ENCODE data around the gene NUDT16L1. TPM values are rescaled to one million over a fixed set of nuclear protein-coding genes. Genes with fewer than 3 reads are reported as not detected.
"Not testable (repeated sequence)": the region's sequence is repeated elsewhere in the genome, so short reads cannot be mapped to it uniquely, and the experiment has no call there.

NUDT16L1 gene
- total RNA-seq, 1 experiment from 2014 or later, result 50.5 TPM

GRCh38 chr16:4728676-4729075 is 35.3 kb downstream of the NUDT16L1 start:
- H3K27me3 ChIP-seq (ENCODE audit: control insufficient read depth, insufficient read depth, low read length), result no peaks in the 10 kb centered on the region
- H3K4me3 ChIP-seq (ENCODE audit: insufficient read depth, low read depth, low read length), result no peak overlapping the region
- no peak for DNase-seq
- H3K36me3 ChIP-seq (replicated peaks; ENCODE audit: control insufficient read depth, insufficient read depth, low read length), result peaks cover 27% of the 10 kb centered on the region

- no peak overlapping the region for H3K4me3 ChIP-seq (ENCODE audit: insufficient read depth, low read depth, low read length)
- DNase-seq, result no peak
- H3K27me3 ChIP-seq (ENCODE audit: control insufficient read depth, insufficient read depth, low read length), result no peaks in the 10 kb centered on the region
- peaks cover 25% of the 10 kb centered on the region for H3K36me3 ChIP-seq (replicated peaks; ENCODE audit: control insufficient read depth, insufficient read depth, low read length)
Observed at GRCh38 chr16:4729876-4730275, 36.5 kb downstream of the NUDT16L1 start.

GRCh38 chr16:4733211-4733742 is 39.9 kb downstream of the NUDT16L1 start:
- H3K4me3 ChIP-seq (ENCODE audit: insufficient read depth, low read depth, low read length), result peak overlapping the region; percentile 93
- H3K36me3 ChIP-seq (replicated peaks; ENCODE audit: control insufficient read depth, insufficient read depth, low read length), result peaks cover 9% of the 10 kb centered on the region
- DNase-seq, result no peak
- H3K27me3 ChIP-seq (ENCODE audit: control insufficient read depth, insufficient read depth, low read length), result no peaks in the 10 kb centered on the region

- Histone ChIP-seq H3K4me3 (ENCODE audit: insufficient read depth, low read depth, low read length) (peak overlapping the region; percentile 93), H3K27me3 (ENCODE audit: control insufficient read depth, insufficient read depth, low read length) (no peaks in the 10 kb centered on the region), H3K36me3 (replicated peaks; ENCODE audit: control insufficient read depth, insufficient read depth, low read length) (peaks cover 6% of the 10 kb centered on the region)
- no peak for DNase-seq
Observed at GRCh38 chr16:4733747-4734062, 40.3 kb downstream of the NUDT16L1 start.

- peaks cover 3% of the 10 kb centered on the region for H3K36me3 ChIP-seq (replicated peaks; ENCODE audit: control insufficient read depth, insufficient read depth, low read length)
- peak; percentile 99 for DNase-seq
- peak within 1 kb of the TSS; percentile 93 for H3K4me3 ChIP-seq (ENCODE audit: insufficient read depth, low read depth, low read length)
- no peaks in the 10 kb centered on the region for H3K27me3 ChIP-seq (ENCODE audit: control insufficient read depth, insufficient read depth, low read length)
Observed at GRCh38 chr16:4734063-4734729, 40.8 kb downstream of the NUDT16L1 start, which contains the start of the genes ANKS3 and DNAAF8. Gene ANKS3, minus strand, starts transcription at chr16:4734271. Its CDS starts 4,122 bp downstream, at chr16:4730149. Gene DNAAF8, plus strand, starts transcription at chr16:4734537. Its CDS starts 1,978 bp downstream, at chr16:4736515.

GRCh38 chr16:4734730-4735535 is 41.6 kb downstream of the NUDT16L1 start:
- peak; percentile 98 for DNase-seq
- H3K4me3 ChIP-seq (ENCODE audit: insufficient read depth, low read depth, low read length), result peak overlapping the region; percentile 93
- no peaks in the 10 kb centered on the region for H3K27me3 ChIP-seq (ENCODE audit: control insufficient read depth, insufficient read depth, low read length)
- H3K36me3 ChIP-seq (replicated peaks; ENCODE audit: control insufficient read depth, insufficient read depth, low read length), result peaks cover 3% of the 10 kb centered on the region

GRCh38 chr16:4736546-4736945 is 43.2 kb downstream of the NUDT16L1 start:
- no peak overlapping the region for H3K4me3 ChIP-seq (ENCODE audit: insufficient read depth, low read depth, low read length)
- H3K27me3 ChIP-seq (ENCODE audit: control insufficient read depth, insufficient read depth, low read length), result no peaks in the 10 kb centered on the region
- no peak for DNase-seq
- no peaks in the 10 kb centered on the region for H3K36me3 ChIP-seq (replicated peaks; ENCODE audit: control insufficient read depth, insufficient read depth, low read length)

GRCh38 chr16:4737545-4737944 is 44.2 kb downstream of the NUDT16L1 start:
- no peak for DNase-seq
- H3K36me3 ChIP-seq (replicated peaks; ENCODE audit: control insufficient read depth, insufficient read depth, low read length), result no peaks in the 10 kb centered on the region
- no peaks in the 10 kb centered on the region for H3K27me3 ChIP-seq (ENCODE audit: control insufficient read depth, insufficient read depth, low read length)
- no peak overlapping the region for H3K4me3 ChIP-seq (ENCODE audit: insufficient read depth, low read depth, low read length)

GRCh38 chr16:4738370-4738769 is 45.0 kb downstream of the NUDT16L1 start:
- DNase-seq, result not testable (repeated sequence)

GRCh38 chr16:4743226-4743878 is 50.0 kb downstream of the NUDT16L1 start:
- Histone ChIP-seq H3K36me3 (replicated peaks; ENCODE audit: control insufficient read depth, insufficient read depth, low read length) (no peaks in the 10 kb centered on the region), H3K4me3 (ENCODE audit: insufficient read depth, low read depth, low read length) (peak overlapping the region; percentile 5; the same call in 1 of the 2 replicates), H3K27me3 (ENCODE audit: control insufficient read depth, insufficient read depth, low read length) (no peaks in the 10 kb centered on the region)
- DNase-seq, result peak; percentile 66

More at GRCh38 chr16:4738370-4738769, 45.0 kb downstream of the NUDT16L1 start:
- H3K36me3 ChIP-seq (replicated peaks; ENCODE audit: control insufficient read depth, insufficient read depth, low read length); H3K4me3 ChIP-seq (ENCODE audit: insufficient read depth, low read depth, low read length); H3K27me3 ChIP-seq (ENCODE audit: control insufficient read depth, insufficient read depth, low read length): not testable (repeated sequence)

GRCh38 chr16:4744555-4745273 is 51.4 kb downstream of the NUDT16L1 start:
- no peaks in the 10 kb centered on the region for H3K27me3 ChIP-seq (ENCODE audit: control insufficient read depth, insufficient read depth, low read length)
- no peak overlapping the region for H3K4me3 ChIP-seq (ENCODE audit: insufficient read depth, low read depth, low read length)
- H3K36me3 ChIP-seq (replicated peaks; ENCODE audit: control insufficient read depth, insufficient read depth, low read length), result no peaks in the 10 kb centered on the region
- peak; percentile 70 for DNase-seq

- Histone ChIP-seq H3K36me3 (replicated peaks; ENCODE audit: control insufficient read depth, insufficient read depth, low read length) (no peaks in the 10 kb centered on the region), H3K4me3 (ENCODE audit: insufficient read depth, low read depth, low read length) (no peak overlapping the region), H3K27me3 (ENCODE audit: control insufficient read depth, insufficient read depth, low read length) (no peaks in the 10 kb centered on the region)
- DNase-seq, result peak; percentile 78
Observed at GRCh38 chr16:4745274-4745569, 51.9 kb downstream of the NUDT16L1 start.
